ENCODE results near the gene PKD2L1. TPM values are rescaled to one million over a fixed set of nuclear protein-coding genes. Genes with fewer than 3 reads are reported as not detected.

Gene PKD2L1
- polyA plus RNA-seq, 1 donor from 2014 or later = not detected

DNA sequence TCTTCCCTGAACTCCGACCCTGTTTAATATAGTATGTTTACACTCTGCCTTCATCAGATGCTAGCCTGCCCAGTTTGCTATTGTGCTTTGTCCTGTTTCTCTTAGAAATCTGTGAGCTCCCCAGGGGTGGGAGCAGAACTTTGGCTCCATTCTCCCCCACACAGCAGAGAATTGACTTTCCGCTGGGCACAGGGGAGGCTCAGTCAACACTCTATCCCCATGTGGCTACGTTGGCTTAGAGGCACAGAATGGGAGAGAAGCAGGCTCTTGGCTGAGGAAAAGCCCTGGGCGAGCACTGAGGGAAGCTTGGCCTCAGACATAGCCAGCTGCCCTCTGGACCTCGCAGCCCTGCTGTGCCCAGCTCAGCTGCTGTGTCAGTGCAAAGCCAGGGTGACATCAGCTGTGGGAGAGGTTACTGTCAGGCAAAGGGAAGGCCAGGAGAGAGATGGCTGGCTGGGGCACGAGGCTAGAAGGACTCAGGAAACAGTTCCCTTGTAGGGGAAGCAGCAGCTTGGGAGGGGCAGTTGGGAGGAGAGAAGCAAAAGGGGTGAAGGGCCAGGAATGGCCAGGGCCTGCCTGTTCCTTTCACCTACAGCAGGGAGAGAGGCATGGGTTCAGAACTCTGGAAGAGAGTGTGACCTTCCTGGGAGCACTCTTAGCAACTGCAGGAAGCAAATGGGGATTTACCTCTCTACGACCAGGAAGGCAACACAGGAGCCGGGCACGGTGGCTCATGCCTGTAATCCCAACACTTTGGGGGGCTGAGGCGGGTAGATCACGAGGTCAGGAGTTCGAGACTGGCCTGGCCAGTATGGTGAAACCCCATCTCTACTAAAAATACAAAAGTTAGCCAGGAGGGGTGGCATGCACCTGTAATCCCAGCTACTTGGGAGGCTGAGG, 11.2 kb upstream of the PKD2L1 start:
- Histone ChIP-seq H2AFZ (ENCODE audit: low read depth, low read length) (no peak overlapping the region), H3K9me2 (ENCODE audit: insufficient read depth, low read length) (no peaks in the 10 kb centered on the region), H3K4me3 (ENCODE audit: low read length) (no peak overlapping the region), H3K27me3 (ENCODE audit: insufficient read depth, low read depth, low read length) (no peaks in the 10 kb centered on the region), H3K4me2 (ENCODE audit: low read length) (no peak overlapping the region), H3K9me3 (ENCODE audit: low read length) (no peaks in the 10 kb centered on the region), H3F3A (ENCODE audit: insufficient read depth, low read length, poor library complexity, severe bottlenecking) (no peaks in the 10 kb centered on the region), H3K36me3 (ENCODE audit: insufficient read depth, low read length) (no peaks in the 10 kb centered on the region), H3K9ac (ENCODE audit: low read length) (no peak overlapping the region), H3K79me2 (replicated peaks; ENCODE audit: insufficient read depth, low read length) (peaks cover 9% of the 10 kb centered on the region), H3K27ac (ENCODE audit: low read length) (no peak overlapping the region), H4K20me1 (ENCODE audit: insufficient read depth) (no peaks in the 10 kb centered on the region)
- no peak for TF ChIP-seq EZH2 (IDR thresholded peaks at IDR 0.05; ENCODE audit: borderline replicate concordance, insufficient read depth, low read length, poor library complexity, severe bottlenecking)
- no peak for TF ChIP-seq EP300 (conservative IDR thresholded peaks at IDR 0.05; ENCODE audit: poor library complexity, severe bottlenecking)
- TF ChIP-seq TAF1 (IDR thresholded peaks at IDR 0.05; ENCODE audit: low read depth) = no peak
- TF ChIP-seq RAD21 (conservative IDR thresholded peaks at IDR 0.05) = no peak
- TF ChIP-seq, protein P1, sequence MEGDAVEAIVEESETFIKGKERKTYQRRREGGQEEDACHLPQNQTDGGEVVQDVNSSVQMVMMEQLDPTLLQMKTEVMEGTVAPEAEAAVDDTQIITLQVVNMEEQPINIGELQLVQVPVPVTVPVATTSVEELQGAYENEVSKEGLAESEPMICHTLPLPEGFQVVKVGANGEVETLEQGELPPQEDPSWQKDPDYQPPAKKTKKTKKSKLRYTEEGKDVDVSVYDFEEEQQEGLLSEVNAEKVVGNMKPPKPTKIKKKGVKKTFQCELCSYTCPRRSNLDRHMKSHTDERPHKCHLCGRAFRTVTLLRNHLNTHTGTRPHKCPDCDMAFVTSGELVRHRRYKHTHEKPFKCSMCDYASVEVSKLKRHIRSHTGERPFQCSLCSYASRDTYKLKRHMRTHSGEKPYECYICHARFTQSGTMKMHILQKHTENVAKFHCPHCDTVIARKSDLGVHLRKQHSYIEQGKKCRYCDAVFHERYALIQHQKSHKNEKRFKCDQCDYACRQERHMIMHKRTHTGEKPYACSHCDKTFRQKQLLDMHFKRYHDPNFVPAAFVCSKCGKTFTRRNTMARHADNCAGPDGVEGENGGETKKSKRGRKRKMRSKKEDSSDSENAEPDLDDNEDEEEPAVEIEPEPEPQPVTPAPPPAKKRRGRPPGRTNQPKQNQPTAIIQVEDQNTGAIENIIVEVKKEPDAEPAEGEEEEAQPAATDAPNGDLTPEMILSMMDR (IDR thresholded peaks at IDR 0.05; ENCODE audit: poor library complexity, severe bottlenecking) = no peak
- TF ChIP-seq, protein P2, sequence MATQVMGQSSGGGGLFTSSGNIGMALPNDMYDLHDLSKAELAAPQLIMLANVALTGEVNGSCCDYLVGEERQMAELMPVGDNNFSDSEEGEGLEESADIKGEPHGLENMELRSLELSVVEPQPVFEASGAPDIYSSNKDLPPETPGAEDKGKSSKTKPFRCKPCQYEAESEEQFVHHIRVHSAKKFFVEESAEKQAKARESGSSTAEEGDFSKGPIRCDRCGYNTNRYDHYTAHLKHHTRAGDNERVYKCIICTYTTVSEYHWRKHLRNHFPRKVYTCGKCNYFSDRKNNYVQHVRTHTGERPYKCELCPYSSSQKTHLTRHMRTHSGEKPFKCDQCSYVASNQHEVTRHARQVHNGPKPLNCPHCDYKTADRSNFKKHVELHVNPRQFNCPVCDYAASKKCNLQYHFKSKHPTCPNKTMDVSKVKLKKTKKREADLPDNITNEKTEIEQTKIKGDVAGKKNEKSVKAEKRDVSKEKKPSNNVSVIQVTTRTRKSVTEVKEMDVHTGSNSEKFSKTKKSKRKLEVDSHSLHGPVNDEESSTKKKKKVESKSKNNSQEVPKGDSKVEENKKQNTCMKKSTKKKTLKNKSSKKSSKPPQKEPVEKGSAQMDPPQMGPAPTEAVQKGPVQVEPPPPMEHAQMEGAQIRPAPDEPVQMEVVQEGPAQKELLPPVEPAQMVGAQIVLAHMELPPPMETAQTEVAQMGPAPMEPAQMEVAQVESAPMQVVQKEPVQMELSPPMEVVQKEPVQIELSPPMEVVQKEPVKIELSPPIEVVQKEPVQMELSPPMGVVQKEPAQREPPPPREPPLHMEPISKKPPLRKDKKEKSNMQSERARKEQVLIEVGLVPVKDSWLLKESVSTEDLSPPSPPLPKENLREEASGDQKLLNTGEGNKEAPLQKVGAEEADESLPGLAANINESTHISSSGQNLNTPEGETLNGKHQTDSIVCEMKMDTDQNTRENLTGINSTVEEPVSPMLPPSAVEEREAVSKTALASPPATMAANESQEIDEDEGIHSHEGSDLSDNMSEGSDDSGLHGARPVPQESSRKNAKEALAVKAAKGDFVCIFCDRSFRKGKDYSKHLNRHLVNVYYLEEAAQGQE (IDR thresholded peaks at IDR 0.05; ENCODE audit: borderline replicate concordance) = no peak
- TF ChIP-seq SMC3 (conservative IDR thresholded peaks at IDR 0.05; ENCODE audit: poor library complexity) = no peak
- no peak for TF ChIP-seq MXI1 (conservative IDR thresholded peaks at IDR 0.05; ENCODE audit: poor library complexity, severe bottlenecking)
- no peak for TF ChIP-seq POLR2AphosphoS5 (IDR thresholded peaks at IDR 0.05)

DNA sequence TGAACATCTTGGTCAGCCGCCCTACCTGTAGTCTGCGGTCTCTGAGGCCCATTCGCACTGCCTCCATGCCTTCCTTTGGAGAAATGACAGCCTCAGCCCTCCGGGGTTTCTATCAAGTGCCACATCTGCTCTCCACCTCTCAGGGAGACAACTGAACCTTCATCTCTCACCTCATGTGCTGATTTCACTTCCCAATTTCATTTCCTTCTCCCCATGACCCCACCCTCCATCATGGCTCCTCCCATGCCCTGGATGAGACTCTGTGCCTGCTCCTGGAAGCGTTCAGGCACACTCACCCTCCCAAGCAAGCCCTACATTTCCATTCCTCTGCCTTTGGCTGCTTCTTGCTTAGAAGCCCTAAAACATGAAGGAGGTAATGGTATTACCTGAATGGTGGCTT, 9.2 kb upstream of the PKD2L1 start:
- H3K9me3 ChIP-seq (ENCODE audit: low read length) = no peaks in the 10 kb centered on the region
- H2AFZ ChIP-seq (ENCODE audit: low read depth, low read length) = no peak overlapping the region
- H3K4me2 ChIP-seq (ENCODE audit: low read length) = no peak overlapping the region
- H3K4me3 ChIP-seq (ENCODE audit: low read length) = no peak overlapping the region
- H3F3A ChIP-seq (ENCODE audit: insufficient read depth, low read length, poor library complexity, severe bottlenecking) = no peaks in the 10 kb centered on the region
- no peaks in the 10 kb centered on the region for H3K9me2 ChIP-seq (ENCODE audit: insufficient read depth, low read length)
- TF ChIP-seq POLR2AphosphoS5 (IDR thresholded peaks at IDR 0.05) = no peak
- TF ChIP-seq EP300 (conservative IDR thresholded peaks at IDR 0.05; ENCODE audit: poor library complexity, severe bottlenecking) = no peak
- TF ChIP-seq EZH2 (IDR thresholded peaks at IDR 0.05; ENCODE audit: borderline replicate concordance, insufficient read depth, low read length, poor library complexity, severe bottlenecking) = no peak
- no peak for TF ChIP-seq TAF1 (IDR thresholded peaks at IDR 0.05; ENCODE audit: low read depth)
- TF ChIP-seq, protein P2 (IDR thresholded peaks at IDR 0.05; ENCODE audit: borderline replicate concordance) = no peak
- TF ChIP-seq, protein P1 (IDR thresholded peaks at IDR 0.05; ENCODE audit: poor library complexity, severe bottlenecking) = no peak
- no peak for TF ChIP-seq MXI1 (conservative IDR thresholded peaks at IDR 0.05; ENCODE audit: poor library complexity, severe bottlenecking)
- no peak for TF ChIP-seq RAD21 (conservative IDR thresholded peaks at IDR 0.05)
- TF ChIP-seq SMC3 (conservative IDR thresholded peaks at IDR 0.05; ENCODE audit: poor library complexity) = no peak
- no peak overlapping the region for H3K27ac ChIP-seq (ENCODE audit: low read length)
- no peaks in the 10 kb centered on the region for H3K79me2 ChIP-seq (replicated peaks; ENCODE audit: insufficient read depth, low read length)
- H3K9ac ChIP-seq (ENCODE audit: low read length) = no peak overlapping the region
- no peaks in the 10 kb centered on the region for H3K27me3 ChIP-seq (ENCODE audit: insufficient read depth, low read depth, low read length)
- H3K36me3 ChIP-seq (ENCODE audit: insufficient read depth, low read length) = no peaks in the 10 kb centered on the region
- no peaks in the 10 kb centered on the region for H4K20me1 ChIP-seq (ENCODE audit: insufficient read depth)
